ENCODE data around the gene TEX101.
"Not testable (repeated sequence)": the region's sequence is repeated elsewhere in the genome, so short reads cannot be mapped to it uniquely, and the experiment has no call there.

TEX101 gene

GRCh38 chr19:43414554-43414953 lies at the start of gene TEX101:
TEX101 (plus strand) TSS chr19:43414890; CDS start chr19:43415920, 1,030 bp downstream.
- FAIRE-seq, result no peak
- DNase-seq (ENCODE audit: low spot score), result no peak

GRCh38 chr19:43365677-43366076 lies 49.0 kb upstream of the TEX101 start:
- not testable (repeated sequence) for FAIRE-seq; DNase-seq (ENCODE audit: low spot score)

- FAIRE-seq (no peak), DNase-seq (ENCODE audit: low spot score) (no peak)
These were observed 46.9 kb upstream of the TEX101 start for GRCh38 chr19:43367822-43368221.

GRCh38 chr19:43368897-43369296 lies 45.8 kb upstream of the TEX101 start:
- FAIRE-seq, result peak; percentile 91
- not testable (repeated sequence) for DNase-seq (ENCODE audit: low spot score)

- no peak for FAIRE-seq
- DNase-seq (ENCODE audit: low spot score), result no peak
These were observed 42.8 kb upstream of the TEX101 start for GRCh38 chr19:43371909-43372308.

- DNase-seq (ENCODE audit: low spot score), result no peak
- no peak for FAIRE-seq
These were observed 42.2 kb upstream of the TEX101 start for GRCh38 chr19:43372462-43372861.

- FAIRE-seq, result peak; percentile 75
- DNase-seq (ENCODE audit: low spot score), result not testable (repeated sequence)
These were observed 37.1 kb upstream of the TEX101 start for GRCh38 chr19:43377624-43378023.

- no peak for DNase-seq (ENCODE audit: low spot score)
- no peak for FAIRE-seq
These were observed 34.7 kb upstream of the TEX101 start for GRCh38 chr19:43380008-43380407.

- no peak for FAIRE-seq
- DNase-seq (ENCODE audit: low spot score), result no peak
These were observed 33.8 kb upstream of the TEX101 start for GRCh38 chr19:43380771-43381386.

GRCh38 chr19:43382586-43383216 lies 32.0 kb upstream of the TEX101 start:
- DNase-seq (ENCODE audit: low spot score); FAIRE-seq: not testable (repeated sequence)

GRCh38 chr19:43383254-43383653 lies 31.4 kb upstream of the TEX101 start:
- FAIRE-seq; DNase-seq (ENCODE audit: low spot score): not testable (repeated sequence)

- not testable (repeated sequence) for DNase-seq (ENCODE audit: low spot score); FAIRE-seq
These were observed 30.9 kb upstream of the TEX101 start for GRCh38 chr19:43383759-43384158.

GRCh38 chr19:43390903-43391551 lies 23.7 kb upstream of the TEX101 start:
- not testable (repeated sequence) for DNase-seq (ENCODE audit: low spot score); FAIRE-seq

- not testable (repeated sequence) for FAIRE-seq; DNase-seq (ENCODE audit: low spot score)
These were observed 23.1 kb upstream of the TEX101 start for GRCh38 chr19:43391552-43391935.

- not testable (repeated sequence) for FAIRE-seq; DNase-seq (ENCODE audit: low spot score)
These were observed 21.2 kb upstream of the TEX101 start for GRCh38 chr19:43393501-43393900.

- DNase-seq (ENCODE audit: low spot score), result no peak
- peak; percentile 20 for FAIRE-seq
These were observed 19.1 kb upstream of the TEX101 start for GRCh38 chr19:43395561-43395960.

- DNase-seq (ENCODE audit: low spot score) (no peak), FAIRE-seq (no peak)
These were observed 8.4 kb upstream of the TEX101 start for GRCh38 chr19:43406297-43406696.

GRCh38 chr19:43407416-43408005 lies 7.2 kb upstream of the TEX101 start:
- FAIRE-seq (no peak), DNase-seq (ENCODE audit: low spot score) (no peak)

GRCh38 chr19:43408043-43408442 lies 6.6 kb upstream of the TEX101 start:
- FAIRE-seq (no peak), DNase-seq (ENCODE audit: low spot score) (no peak)

GRCh38 chr19:43409415-43409814 lies 5.3 kb upstream of the TEX101 start:
- DNase-seq (ENCODE audit: low spot score) (no peak), FAIRE-seq (no peak)

- DNase-seq (ENCODE audit: low spot score) (no peak), FAIRE-seq (no peak)
These were observed 2.2 kb upstream of the TEX101 start for GRCh38 chr19:43412441-43412840.
